GM19463 (cell line): ENCODE results near the gene ERBB3.
"Not testable (repeated sequence)": the region's sequence is repeated elsewhere in the genome, so short reads cannot be mapped to it uniquely, and the experiment has no call there.

Experiments
- ATAC-seq: cut with Tn5 transposase; IDR thresholded peaks from one replicate; pipeline ENCODE4 v1.9.1; 2021; ENCODE audit warnings: mild to moderate bottlenecking, moderate library complexity; ENCODE audit not compliant: unreplicated experiment

The ERBB3 gene

GRCh38 chr12:56079723-56080555, at the start of gene ERBB3:
Gene ERBB3, plus strand, starts transcription at chr12:56080165. Its CDS starts 136 bp downstream, at chr12:56080301.
- peak; percentile 39 for ATAC-seq

- no peak for ATAC-seq
These were observed 48.0 kb upstream of the ERBB3 start for GRCh38 chr12:56031987-56032386.

- no peak for ATAC-seq
These were observed 45.2 kb upstream of the ERBB3 start for GRCh38 chr12:56034586-56035332.

- ATAC-seq, result no peak
These were observed 42.8 kb upstream of the ERBB3 start for GRCh38 chr12:56037161-56037560.

- no peak for ATAC-seq
These were observed 41.8 kb upstream of the ERBB3 start for GRCh38 chr12:56038022-56038655.

- ATAC-seq, result no peak
These were observed 39.8 kb upstream of the ERBB3 start for GRCh38 chr12:56040151-56040550.

GRCh38 chr12:56040963-56041551, 38.9 kb upstream of the ERBB3 start:
- ATAC-seq, result no peak

GRCh38 chr12:56041552-56042429, 38.2 kb upstream of the ERBB3 start, which contains the start of gene RPS26:
Gene RPS26, plus strand, starts transcription at chr12:56041918. Its CDS starts 249 bp downstream, at chr12:56042167.
- ATAC-seq, result peak; percentile 95

GRCh38 chr12:56042430-56042813, 37.5 kb upstream of the ERBB3 start:
- ATAC-seq, result not testable (repeated sequence)

- ATAC-seq, result no peak
These were observed 37.1 kb upstream of the ERBB3 start for GRCh38 chr12:56042843-56043242.

- ATAC-seq, result no peak
These were observed 33.8 kb upstream of the ERBB3 start for GRCh38 chr12:56046027-56046780.

GRCh38 chr12:56053407-56053893, 26.5 kb upstream of the ERBB3 start:
- ATAC-seq, result no peak

GRCh38 chr12:56059964-56060363, 20.0 kb upstream of the ERBB3 start:
- not testable (repeated sequence) for ATAC-seq

GRCh38 chr12:56061982-56062381, 18.0 kb upstream of the ERBB3 start:
- no peak for ATAC-seq

- no peak for ATAC-seq
These were observed 17.0 kb upstream of the ERBB3 start for GRCh38 chr12:56062996-56063395.

GRCh38 chr12:56071648-56072047, 8.3 kb upstream of the ERBB3 start:
- ATAC-seq, result no peak

- no peak for ATAC-seq
These were observed 5.6 kb upstream of the ERBB3 start for GRCh38 chr12:56074396-56074795.

GRCh38 chr12:56077966-56078365, 2.0 kb upstream of the ERBB3 start:
- not testable (repeated sequence) for ATAC-seq

GRCh38 chr12:56078427-56078826, 1.5 kb upstream of the ERBB3 start:
- no peak for ATAC-seq
